T-cell (primary cell): Measurements from ENCODE around the gene NFKBIZ. TPM values are rescaled to one million over a fixed set of nuclear protein-coding genes. Genes with fewer than 3 reads are reported as not detected.

Experiments
- ATAC-seq, 4 experiments: fragments of 200-7000 bp in 3 of 4; fragments of 150-1000 bp in 1 of 4; cut with Tn5 transposase; replicated peaks in 1 of 4; 1 replicate in 3 of 4; 2 replicates in 1 of 4; pipeline ENCODE4 v1.10.0; 2021; ENCODE audit warnings: moderate library complexity in 3 of 4, mild to moderate bottlenecking in 2 of 4, moderate number of reproducible peaks in 1 of 4
- CTCF ChIA-PET, 2 donors: fragments of 300-600 bp; sonication (Branson Sonifier 250); formaldehyde crosslinking; loops; one replicate each; lab custom pipeline; 2022; ENCODE audit warnings: antibody characterized with exemption in 2 of 2; lab: Charles Lee
- POLR2A ChIA-PET, 2 donors: fragments of 300-600 bp; sonication (Branson Sonifier 250); formaldehyde crosslinking; loops; one replicate each; lab custom pipeline; 2022; ENCODE audit warnings: antibody characterized with exemption in 2 of 2; lab: Charles Lee
- DNase-seq, 35 experiments: peaks; one replicate each; pipeline versions ENCODE4 v3.0.0 to v3.0.0-alpha.2; 2013 to 2023
- H3K27ac ChIP-seq: one replicate; pipeline ENCODE4 v1.5.1; 2013; ENCODE audit warnings: low read length
- H3K27me3 ChIP-seq, 2 experiments: replicated peaks in 1 of 2; 1 replicate in 1 of 2; 2 replicates in 1 of 2; pipeline versions ENCODE4 v1.6.1 to v1.7.0; 2013; ENCODE audit warnings: low read length in 1 of 2, mixed read lengths in 1 of 2; ENCODE audit not compliant: control insufficient read depth in 2 of 2, insufficient read depth in 2 of 2; ENCODE audit errors: extremely low read depth in 1 of 2
- H3K36me3 ChIP-seq, 2 donors: 1 replicate in 1 of 2; 2 replicates in 1 of 2; pipeline versions ENCODE4 v1.6.1 to v1.7.0; 2013; ENCODE audit warnings: low read length in 1 of 2; ENCODE audit not compliant: control insufficient read depth in 2 of 2, insufficient read depth in 1 of 2; ENCODE audit errors: extremely low read depth in 1 of 2
- H3K4me1 ChIP-seq, 2 experiments: 1 replicate in 1 of 2; 2 replicates in 1 of 2; pipeline versions ENCODE4 v1.6.1 to v1.7.0; 2013; ENCODE audit warnings: low read length in 2 of 2, mixed read lengths in 1 of 2; ENCODE audit not compliant: insufficient read depth in 2 of 2, control insufficient read depth in 1 of 2; ENCODE audit errors: extremely low read depth in 1 of 2
- H3K4me3 ChIP-seq, 2 donors: 1 replicate in 1 of 2; 2 replicates in 1 of 2; pipeline versions ENCODE4 v1.5.1 to v1.7.0; 2013; ENCODE audit warnings: mild to moderate bottlenecking in 2 of 2, low read length in 1 of 2, moderate library complexity in 1 of 2; ENCODE audit not compliant: control insufficient read depth in 1 of 2; ENCODE audit errors: extremely low read depth in 1 of 2
- H3K9me3 ChIP-seq: 2 replicates; pipeline ENCODE4 v1.7.0; 2013
- H3K27ac Mint-ChIP-seq, 2 donors: one replicate each; pipeline ENCODE4 v1.8.0; 2020 to 2021; ENCODE audit warnings: mild to moderate bottlenecking in 2 of 2, mixed read lengths in 2 of 2
- H3K27me3 Mint-ChIP-seq, 2 donors: one replicate each; pipeline ENCODE4 v1.8.0; 2021 to 2022; ENCODE audit warnings: mixed read lengths in 2 of 2
- H3K36me3 Mint-ChIP-seq: one replicate; pipeline ENCODE4 v1.8.0; 2021; ENCODE audit warnings: mixed read lengths
- H3K4me1 Mint-ChIP-seq, 3 donors: one replicate each; pipeline ENCODE4 v1.8.0; 2020 to 2022; ENCODE audit warnings: mixed read lengths in 3 of 3, mild to moderate bottlenecking in 1 of 3
- H3K4me3 Mint-ChIP-seq, 3 donors: one replicate each; pipeline ENCODE4 v1.8.0; 2020 to 2022; ENCODE audit warnings: mild to moderate bottlenecking in 3 of 3, mixed read lengths in 3 of 3, moderate library complexity in 3 of 3
- H3K9me3 Mint-ChIP-seq, 3 donors: one replicate each; pipeline ENCODE4 v1.8.0; 2020 to 2022; ENCODE audit warnings: mixed read lengths in 3 of 3
- WGBS: methylation state at CpG from one replicate; pipeline ENCODE4 v1.1.5; 2013; ENCODE audit warnings: missing lambda C conversion rate; ENCODE audit not compliant: insufficient coverage; 5-methylcytosine and 5-hydroxymethylcytosine counted together
- total RNA-seq, 35 experiments: library from RNA in 6 of 35; stranded (reverse) in 6 of 35; fragments of 120-200 nt in 1 of 35; gene quantifications; one replicate each; pipeline versions ENCODE4 v1.2.1 to v1.2.4 and lab custom pipeline; 2013 to 2026

Gene NFKBIZ
- total RNA-seq, 5 donors from 2014 or later (not counting 1 experiment from before 2014, with no cell fraction given), result 130 to 720 (median 132) TPM

DNA sequence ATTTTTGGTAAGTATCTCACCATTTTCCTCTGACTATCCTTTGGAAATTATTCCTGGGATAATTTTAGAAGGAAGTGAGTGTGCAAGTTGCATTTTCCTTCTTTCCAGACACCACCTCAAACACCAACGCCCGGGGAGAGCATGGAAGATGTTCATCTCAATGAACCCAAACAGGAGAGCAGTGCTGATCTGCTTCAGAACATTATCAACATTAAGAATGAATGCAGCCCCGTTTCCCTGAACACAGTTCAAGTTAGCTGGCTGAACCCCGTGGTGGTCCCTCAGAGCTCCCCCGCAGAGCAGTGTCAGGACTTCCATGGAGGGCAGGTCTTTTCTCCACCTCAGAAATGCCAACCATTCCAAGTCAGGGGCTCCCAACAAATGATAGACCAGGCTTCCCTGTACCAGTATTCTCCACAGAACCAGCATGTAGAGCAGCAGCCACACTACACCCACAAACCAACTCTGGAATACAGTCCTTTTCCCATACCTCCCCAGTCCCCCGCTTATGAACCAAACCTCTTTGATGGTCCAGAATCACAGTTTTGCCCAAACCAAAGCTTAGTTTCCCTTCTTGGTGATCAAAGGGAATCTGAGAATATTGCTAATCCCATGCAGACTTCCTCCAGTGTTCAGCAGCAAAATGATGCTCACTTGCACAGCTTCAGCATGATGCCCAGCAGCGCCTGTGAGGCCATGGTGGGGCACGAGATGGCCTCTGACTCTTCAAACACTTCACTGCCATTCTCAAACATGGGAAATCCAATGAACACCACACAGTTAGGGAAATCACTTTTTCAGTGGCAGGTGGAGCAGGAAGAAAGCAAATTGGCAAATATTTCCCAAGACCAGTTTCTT, 3.9 kb downstream of the NFKBIZ start:
- H3K27me3 ChIP-seq, result no peaks in the 10 kb centered on the region
- H3K9me3 Mint-ChIP-seq, result no peaks in the 10 kb centered on the region
- H3K4me1 Mint-ChIP-seq, result peaks cover 71 to 77% (median 75%) of the 10 kb centered on the region in 3 donors
- POLR2A ChIA-PET, result interaction anchor here (0.6 to 2.5 kb wide), 11 partner anchors 8 to 79 kb away, joined by 3 to 20 read pairs (median 4); no protein-coding TSS in a partner anchor
- CTCF ChIA-PET, result interaction anchor here (0.6 to 2.0 kb wide), 4 partner anchors 25 to 249 kb away, joined by 3 to 8 read pairs (median 6); no protein-coding TSS in a partner anchor
- peaks cover 12 to 28% of the 10 kb centered on the region in 2 experiments for H3K4me1 ChIP-seq
- no peak overlapping the region for H3K4me3 ChIP-seq
- H3K4me3 Mint-ChIP-seq, result peak overlapping the region; percentile 26 to 98 (median 31)
- no peak for ATAC-seq
- H3K27ac ChIP-seq, result peak overlapping the region; percentile 21
- peaks cover 72% of the 10 kb centered on the region for H3K36me3 Mint-ChIP-seq
- no peaks in the 10 kb centered on the region for H3K9me3 ChIP-seq
- peaks cover 8 to 65% of the 10 kb centered on the region in 2 donors for H3K36me3 ChIP-seq
- 90% methylated on average over 6 of the region's 8 CpGs for WGBS
- no peaks in the 10 kb centered on the region for H3K27me3 Mint-ChIP-seq
- peak overlapping the region; percentile 99 to 100 for H3K27ac Mint-ChIP-seq
- no peak for DNase-seq

DNA sequence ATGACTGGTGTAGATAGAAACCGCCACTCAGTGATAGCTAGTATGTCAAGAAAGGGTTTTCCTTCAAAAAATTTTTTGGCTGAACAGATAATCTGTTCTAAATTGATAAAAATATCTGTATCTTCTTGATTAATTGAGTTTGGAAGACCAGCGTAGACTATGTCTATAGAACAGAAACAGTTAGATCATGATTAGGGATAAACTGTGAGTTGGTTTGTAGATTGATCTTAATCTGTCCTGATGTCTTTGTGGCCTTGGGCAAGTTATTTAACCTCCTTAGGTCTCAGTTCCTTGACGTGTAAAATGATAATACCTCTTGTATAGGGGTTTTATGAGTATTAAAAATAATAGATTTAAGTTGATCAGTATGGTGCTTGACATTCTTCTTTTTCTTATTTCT, 4.7 kb downstream of the NFKBIZ start:
- Mint-ChIP-seq H3K9me3 (no peaks in the 10 kb centered on the region), H3K4me3 (peak overlapping the region; percentile 26 to 98 (median 31))
- 100% methylated on average over 1 of the region's 3 CpGs for WGBS

DNA sequence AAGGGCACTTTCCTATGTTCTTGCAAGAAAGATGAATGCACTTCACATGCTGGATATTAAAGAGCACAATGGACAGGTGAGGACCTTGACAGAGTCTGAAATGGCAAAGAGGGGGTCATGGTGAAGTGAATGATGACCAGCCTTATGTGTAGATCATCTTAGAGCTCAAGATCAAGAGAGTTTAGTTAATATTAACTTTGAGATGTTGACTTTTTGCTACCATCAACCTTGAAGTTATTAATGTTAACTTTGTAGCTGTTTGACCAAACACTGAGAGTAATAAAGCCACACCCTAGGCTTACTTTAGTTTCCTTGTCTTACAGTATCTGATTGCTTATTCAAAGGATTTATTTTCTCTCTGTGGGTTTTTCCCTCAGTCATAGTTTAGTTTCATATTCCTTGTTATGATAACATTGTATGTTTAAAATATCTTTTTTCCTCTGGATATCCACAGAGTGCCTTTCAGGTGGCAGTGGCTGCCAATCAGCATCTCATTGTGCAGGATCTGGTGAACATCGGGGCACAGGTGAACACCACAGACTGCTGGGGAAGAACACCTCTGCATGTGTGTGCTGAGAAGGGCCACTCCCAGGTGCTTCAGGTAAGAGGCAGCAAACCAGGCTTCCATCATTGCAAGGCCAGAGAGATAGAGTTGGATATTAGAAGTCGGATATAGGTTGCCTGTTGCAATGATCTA, 5.4 kb downstream of the NFKBIZ start:
- Histone ChIP-seq H3K9me3 (no peaks in the 10 kb centered on the region), H3K36me3 (peaks cover 8 to 78% of the 10 kb centered on the region in 2 donors), H3K4me1 (peaks cover 10 to 25% of the 10 kb centered on the region in 2 experiments), H3K4me3 (no peak overlapping the region), H3K27ac (no peak overlapping the region), H3K27me3 (no peaks in the 10 kb centered on the region)
- H3K27me3 Mint-ChIP-seq, result no peaks in the 10 kb centered on the region
- peak overlapping the region; percentile 81 to 82 for H3K27ac Mint-ChIP-seq
- peaks cover 87% of the 10 kb centered on the region for H3K36me3 Mint-ChIP-seq
- H3K9me3 Mint-ChIP-seq, result no peaks in the 10 kb centered on the region
- ATAC-seq (no peak), DNase-seq (no peak)
- CTCF ChIA-PET, result no interaction called here
- 96% methylated on average over 2 of the region's 2 CpGs for WGBS
- peaks cover 75 to 83% (median 81%) of the 10 kb centered on the region in 3 donors for H3K4me1 Mint-ChIP-seq
- POLR2A ChIA-PET, result interaction anchor here (0.5 to 1.7 kb wide), 2 partner anchors 27 to 71 kb away, joined by 6 to 8 read pairs; no protein-coding TSS in a partner anchor
- H3K4me3 Mint-ChIP-seq, result peak overlapping the region in 2 of 3 donors; percentile 25 to 98

More for the DNA sequence above, 4.7 kb downstream of the NFKBIZ start:
- Mint-ChIP-seq H3K4me1 (peaks cover 72 to 78% (median 78%) of the 10 kb centered on the region in 3 donors), H3K27ac (peak overlapping the region; percentile 81 to 99), H3K36me3 (peaks cover 79% of the 10 kb centered on the region), H3K27me3 (no peaks in the 10 kb centered on the region)
- Histone ChIP-seq H3K36me3 (peaks cover 8 to 70% of the 10 kb centered on the region in 2 donors), H3K27me3 (no peaks in the 10 kb centered on the region), H3K27ac (peak overlapping the region; percentile 21), H3K4me3 (no peak overlapping the region), H3K4me1 (peaks cover 10 to 25% of the 10 kb centered on the region in 2 experiments), H3K9me3 (no peaks in the 10 kb centered on the region)
- POLR2A ChIA-PET, result interaction anchor here (0.6 to 0.7 kb wide), 2 partner anchors 10 to 15 kb away, joined by 3 to 5 read pairs; no protein-coding TSS in a partner anchor
- CTCF ChIA-PET, result interaction anchor here in 1 of 2 donors (0.6 kb wide), 1 partner anchor 115 kb away, joined by 5 read pairs; no protein-coding TSS in a partner anchor
- no peak for DNase-seq
- no peak for ATAC-seq

DNA sequence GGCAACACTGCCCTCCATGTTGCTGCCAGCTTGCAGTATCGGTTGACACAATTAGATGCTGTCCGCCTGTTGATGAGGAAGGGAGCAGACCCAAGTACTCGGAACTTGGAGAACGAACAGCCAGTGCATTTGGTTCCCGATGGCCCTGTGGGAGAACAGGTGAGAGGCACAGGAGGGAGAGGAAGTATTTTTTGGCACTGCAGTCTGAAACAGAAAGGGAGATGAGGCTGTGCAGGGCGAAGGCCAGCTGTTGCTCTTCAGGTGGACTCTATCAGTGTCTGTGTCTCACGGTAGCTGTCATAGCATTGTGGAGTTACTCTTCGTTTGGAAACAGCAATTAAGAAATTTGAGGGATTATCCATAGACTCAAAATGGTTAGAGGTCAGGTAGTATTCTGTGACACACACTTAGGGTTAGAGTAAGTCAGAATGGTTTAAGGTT, 8.0 kb downstream of the NFKBIZ start:
- Histone ChIP-seq H3K9me3 (no peaks in the 10 kb centered on the region), H3K27ac (no peak overlapping the region), H3K27me3 (no peaks in the 10 kb centered on the region), H3K4me1 (peaks cover under 1 to 17% of the 10 kb centered on the region in 2 experiments), H3K36me3 (peaks cover 2 to 86% of the 10 kb centered on the region in 2 donors), H3K4me3 (no peak overlapping the region)
- Mint-ChIP-seq H3K4me1 (peaks cover 69 to 77% (median 77%) of the 10 kb centered on the region in 3 donors), H3K4me3 (peak overlapping the region in 2 of 3 donors; percentile 6 to 38), H3K27ac (peak overlapping the region; percentile 36 to 62), H3K36me3 (peaks cover 81% of the 10 kb centered on the region), H3K9me3 (no peaks in the 10 kb centered on the region), H3K27me3 (no peaks in the 10 kb centered on the region)
- ATAC-seq (peak in 1 of 4 experiments; percentile 8), DNase-seq (no peak)
- POLR2A ChIA-PET, result interaction anchor here (0.6 to 1.4 kb wide), 12 partner anchors 8 to 200 kb away, joined by 3 to 7 read pairs (median 4); partner anchors contain the start of gene NFKBIZ (in 1 of the 2)
- CTCF ChIA-PET, result interaction anchor here (0.7 to 1.2 kb wide), 5 partner anchors 36 to 372 kb away, joined by 3 to 4 read pairs (median 4); no protein-coding TSS in a partner anchor
- 97% methylated on average over 8 of the region's 8 CpGs for WGBS

DNA sequence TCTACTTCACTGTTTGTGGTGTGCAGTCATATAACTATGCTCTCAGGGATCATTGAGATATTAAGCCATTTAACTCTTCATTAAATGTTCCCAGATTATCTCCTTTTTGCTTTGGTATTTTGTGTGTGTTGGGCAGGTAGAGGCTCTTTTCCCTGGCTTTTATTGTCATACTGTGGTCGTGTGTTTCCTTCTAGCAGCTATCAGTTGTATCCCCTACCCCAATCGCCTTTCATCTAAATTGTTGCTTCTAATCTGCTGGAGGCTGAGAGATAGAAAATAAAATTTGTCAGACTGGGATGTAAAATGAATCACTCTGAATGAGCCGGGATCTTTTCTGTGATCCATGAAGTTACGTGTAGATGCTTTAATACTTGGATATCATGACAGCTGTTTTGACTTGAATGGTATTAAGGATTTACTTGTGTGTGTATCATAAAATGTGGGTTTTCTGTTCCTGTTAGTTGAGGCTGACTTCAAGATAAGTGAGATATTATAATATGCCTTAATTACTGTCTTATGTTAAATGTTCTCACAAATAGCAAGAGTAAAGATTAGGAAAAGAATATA, 9.2 kb downstream of the NFKBIZ start:
- peak overlapping the region; percentile 2 to 21 for H3K27ac Mint-ChIP-seq
- Histone ChIP-seq H3K4me3 (no peak overlapping the region), H3K27me3 (no peaks in the 10 kb centered on the region), H3K4me1 (peaks cover 0 to 8% of the 10 kb centered on the region in 2 experiments), H3K27ac (no peak overlapping the region), H3K36me3 (peaks cover 0 to 74% of the 10 kb centered on the region in 2 donors), H3K9me3 (no peaks in the 10 kb centered on the region)
- CTCF ChIA-PET, result interaction anchor here (0.8 to 0.9 kb wide), 2 partner anchors 12 to 46 kb away, joined by 3 to 5 read pairs; no protein-coding TSS in a partner anchor
- POLR2A ChIA-PET, result interaction anchor here (0.6 to 1.3 kb wide), 7 partner anchors 9 to 221 kb away, joined by 3 to 5 read pairs (median 4); partner anchors contain the start of gene NFKBIZ (in 1 of the 2)
- H3K4me1 Mint-ChIP-seq, result peaks cover 57 to 65% (median 64%) of the 10 kb centered on the region in 3 donors
- no peaks in the 10 kb centered on the region for H3K27me3 Mint-ChIP-seq
- WGBS, result 83% methylated on average over 1 of the region's 4 CpGs
- DNase-seq, result no peak
- peaks cover 69% of the 10 kb centered on the region for H3K36me3 Mint-ChIP-seq
- no peak for ATAC-seq
- H3K4me3 Mint-ChIP-seq, result peak overlapping the region in 1 of 3 donors; percentile 14
- H3K9me3 Mint-ChIP-seq, result no peaks in the 10 kb centered on the region
